ENCODE data around the gene RNF167.
A peak's percentile ranks its signal among the peaks of the same experiment; 100 is the strongest.

RNF167 gene

DNA sequence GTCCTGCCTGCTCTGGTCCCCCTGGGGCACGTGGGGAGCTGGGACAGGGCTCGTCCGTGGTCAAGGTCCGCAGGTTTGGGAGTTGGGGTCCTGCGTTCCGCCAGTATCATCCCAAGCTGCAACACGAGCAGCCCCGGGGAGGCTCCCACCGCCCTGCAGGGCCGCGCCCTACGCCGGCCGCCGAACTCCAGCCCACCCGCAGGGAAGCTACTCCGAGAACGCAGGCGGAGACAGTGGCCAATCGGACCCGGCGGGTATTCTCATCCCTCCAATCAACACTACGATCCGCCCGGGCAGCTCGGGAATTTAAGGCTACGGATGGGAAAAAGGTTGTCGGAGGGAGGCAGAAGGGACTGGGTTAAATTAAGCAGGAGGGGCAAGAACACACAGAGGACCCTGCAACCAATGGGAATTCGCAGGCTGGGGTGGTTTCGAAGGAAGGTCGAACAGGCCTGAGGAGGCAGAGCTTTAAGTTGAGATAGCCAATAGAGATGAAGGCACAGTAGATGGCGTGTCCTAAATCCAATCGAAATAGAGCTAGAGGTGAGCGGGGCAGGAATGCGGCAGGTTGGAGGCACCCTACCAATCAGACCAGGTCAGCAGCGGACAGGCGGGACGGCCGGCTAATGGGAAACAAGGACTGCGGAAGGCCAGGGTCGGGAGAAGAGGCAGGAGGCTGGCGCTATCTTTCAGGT, 26.9 kb downstream of the RNF167 start:
- peak overlapping the region; percentile 90 for H3K9ac ChIP-seq (ENCODE audit: low read depth, low read length)
- no peaks in the 10 kb centered on the region for H3K27me3 ChIP-seq (ENCODE audit: control insufficient read depth, insufficient read depth, low read length)
- H3K9me3 ChIP-seq (ENCODE audit: control insufficient read depth, insufficient read depth, low read length) = no peaks in the 10 kb centered on the region
- peaks cover 8% of the 10 kb centered on the region for H3K36me3 ChIP-seq (ENCODE audit: control insufficient read depth, insufficient read depth, low read length)
- peak overlapping the region; percentile 97 for H3K4me3 ChIP-seq (ENCODE audit: low read depth, low read length)
- H3K4me1 ChIP-seq (ENCODE audit: control insufficient read depth, insufficient read depth, low read length) = peaks cover 8% of the 10 kb centered on the region

DNA sequence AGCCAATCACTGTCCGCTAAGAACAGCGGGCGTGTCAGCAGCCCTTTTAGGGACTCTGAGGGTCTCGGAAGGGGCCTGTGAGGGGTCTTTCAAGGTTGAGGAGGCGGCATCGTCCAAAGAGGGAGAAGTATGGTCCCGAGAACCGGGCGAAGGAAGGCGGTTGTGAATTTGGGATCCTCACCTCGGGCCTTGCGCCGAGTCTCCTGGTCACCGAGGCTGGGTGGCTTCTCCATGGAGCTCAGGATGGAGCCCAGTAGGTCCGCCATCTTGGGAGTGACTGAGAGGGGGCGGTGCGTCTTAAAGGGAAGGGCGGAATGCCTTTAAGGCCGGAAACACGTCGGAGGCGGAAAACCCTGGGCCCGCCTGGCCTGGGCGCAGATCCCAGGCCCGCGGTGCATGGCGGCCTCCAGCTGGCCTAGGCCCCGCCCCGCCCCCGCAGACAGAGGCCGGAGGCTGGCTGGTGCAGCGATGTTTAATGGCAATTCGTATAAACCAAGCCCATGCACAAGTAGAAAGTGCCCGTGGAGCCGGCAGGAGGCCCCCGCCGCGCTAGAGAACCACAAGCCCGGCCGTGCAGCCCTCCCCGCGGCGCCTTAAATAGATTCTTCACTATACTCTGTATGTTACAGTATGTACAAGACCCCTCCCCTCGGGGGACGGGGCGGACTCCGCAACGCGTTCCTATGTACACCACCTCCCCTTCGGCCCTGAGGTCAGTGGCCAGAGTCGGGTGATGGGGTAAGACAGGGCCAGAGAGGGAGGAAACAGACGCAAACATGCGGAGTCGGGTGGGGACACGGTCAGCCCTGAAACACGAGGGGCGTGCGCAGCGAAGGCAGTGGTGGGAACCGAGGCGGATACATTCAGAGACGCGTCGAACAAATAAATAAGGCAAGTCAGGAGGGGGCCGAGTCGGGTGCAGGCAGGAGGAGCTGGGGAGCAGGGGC, 27.7 kb downstream of the RNF167 start, which contains the start of gene SPAG7:
TSS of gene SPAG7 (minus strand) at position 279 of the 947 bp plus-strand sequence. CDS start at position 266, 13 bp downstream.
- H3K9ac ChIP-seq (ENCODE audit: low read depth, low read length) = peak within 1 kb of the TSS; percentile 90
- H3K9me3 ChIP-seq (ENCODE audit: control insufficient read depth, insufficient read depth, low read length) = no peaks in the 10 kb centered on the region

DNA sequence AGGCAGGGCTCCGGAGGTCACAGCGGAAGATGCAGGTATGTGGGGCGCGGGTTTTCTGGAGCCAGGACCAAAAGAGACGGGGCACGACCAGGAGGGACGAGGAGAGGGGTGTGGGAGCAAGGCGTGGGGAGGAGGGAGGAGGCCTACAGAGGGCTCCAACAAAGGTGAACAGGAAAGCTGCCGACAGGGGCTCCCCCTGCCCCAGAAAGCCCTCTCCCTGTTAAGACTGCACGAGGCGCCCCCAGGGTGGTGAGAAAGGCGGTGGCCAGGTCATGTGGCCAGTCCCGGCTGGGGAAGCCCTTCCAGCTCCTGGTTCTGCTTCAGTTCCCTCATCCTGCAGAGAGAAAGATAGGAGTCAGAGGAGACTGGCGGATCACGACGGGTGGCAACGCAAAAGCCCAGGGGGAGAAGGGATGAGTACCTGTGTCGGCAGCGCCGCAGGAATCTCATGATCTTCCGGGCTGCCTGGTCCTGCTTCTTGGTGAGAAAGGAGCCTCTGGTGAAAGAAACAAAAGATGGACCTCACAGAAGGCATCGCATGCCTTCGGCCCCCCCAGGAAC, 28.5 kb downstream of the RNF167 start:
- Histone ChIP-seq H3K36me3 (ENCODE audit: control insufficient read depth, insufficient read depth, low read length) (peaks cover 14% of the 10 kb centered on the region), H3K27me3 (ENCODE audit: control insufficient read depth, insufficient read depth, low read length) (no peaks in the 10 kb centered on the region), H3K4me3 (ENCODE audit: low read depth, low read length) (peak overlapping the region; percentile 97), H3K9ac (ENCODE audit: low read depth, low read length) (peak overlapping the region; percentile 81), H3K4me1 (ENCODE audit: control insufficient read depth, insufficient read depth, low read length) (peaks cover 8% of the 10 kb centered on the region), H3K9me3 (ENCODE audit: control insufficient read depth, insufficient read depth, low read length) (no peaks in the 10 kb centered on the region)

More for the DNA sequence above, 27.7 kb downstream of the RNF167 start, which contains the start of gene SPAG7:
- H3K4me1 ChIP-seq (ENCODE audit: control insufficient read depth, insufficient read depth, low read length) = peaks cover 8% of the 10 kb centered on the region
- peak within 1 kb of the TSS; percentile 97 for H3K4me3 ChIP-seq (ENCODE audit: low read depth, low read length)
- H3K27me3 ChIP-seq (ENCODE audit: control insufficient read depth, insufficient read depth, low read length) = no peaks in the 10 kb centered on the region
- peaks cover 12% of the 10 kb centered on the region for H3K36me3 ChIP-seq (ENCODE audit: control insufficient read depth, insufficient read depth, low read length)

DNA sequence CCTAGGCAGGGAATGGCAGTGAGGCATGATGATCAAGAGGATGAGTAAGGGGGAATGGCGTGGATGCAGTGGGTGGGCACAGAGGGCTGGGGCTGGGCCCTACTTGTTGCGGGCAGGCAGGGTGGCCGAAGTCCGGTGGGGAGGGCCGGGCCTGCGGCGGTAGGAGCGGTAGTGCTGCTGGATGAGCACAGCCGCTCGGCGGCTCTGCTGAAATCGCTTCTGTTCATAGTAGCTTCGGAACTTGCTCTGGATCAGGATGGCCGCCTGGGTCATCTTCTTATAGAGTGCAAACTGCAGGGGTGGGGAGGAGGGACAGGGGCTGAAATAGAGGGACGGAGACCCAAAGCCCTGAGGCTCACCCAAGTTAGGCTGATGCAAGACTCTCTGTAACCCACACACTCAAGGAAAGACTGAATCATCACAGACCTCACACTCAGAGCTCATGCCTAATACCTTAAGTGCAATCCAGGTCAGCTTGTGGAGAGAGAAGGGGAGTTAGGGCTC, 29.0 kb downstream of the RNF167 start:
- peaks cover 14% of the 10 kb centered on the region for H3K36me3 ChIP-seq (ENCODE audit: control insufficient read depth, insufficient read depth, low read length)
- no peaks in the 10 kb centered on the region for H3K9me3 ChIP-seq (ENCODE audit: control insufficient read depth, insufficient read depth, low read length)
- peak overlapping the region; percentile 97 for H3K4me3 ChIP-seq (ENCODE audit: low read depth, low read length)

DNA sequence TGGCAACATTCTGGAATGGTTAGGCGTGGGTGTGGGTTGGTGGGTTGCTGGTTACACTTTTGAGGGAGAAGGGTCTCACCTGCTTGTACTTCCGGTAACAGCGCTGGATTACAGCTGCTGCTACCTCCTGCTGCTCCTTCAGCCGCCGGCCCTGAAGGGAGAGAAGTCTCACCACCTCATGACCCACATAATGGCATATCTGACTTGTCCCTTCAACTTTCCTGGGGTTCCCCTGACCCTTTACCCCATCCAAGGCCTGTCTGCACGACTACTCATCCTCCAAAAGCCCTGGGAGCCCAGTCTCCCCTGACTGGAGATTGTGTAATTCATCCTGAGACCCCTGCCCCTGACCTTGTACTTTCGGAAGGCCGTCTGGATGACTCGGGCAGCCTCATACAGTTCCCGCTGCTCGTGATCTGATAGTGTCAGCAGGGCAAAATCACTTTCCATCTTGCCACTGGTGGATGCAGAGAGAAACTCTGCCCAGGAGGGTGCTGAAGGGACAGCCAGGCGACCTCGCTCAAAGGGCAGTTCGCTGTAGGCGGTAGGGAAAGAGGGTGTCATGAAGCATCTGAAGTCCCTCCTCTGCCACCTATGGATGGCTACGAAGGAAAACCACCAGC, 29.6 kb downstream of the RNF167 start:
- no peaks in the 10 kb centered on the region for H3K9me3 ChIP-seq (ENCODE audit: control insufficient read depth, insufficient read depth, low read length)
- peaks cover 14% of the 10 kb centered on the region for H3K36me3 ChIP-seq (ENCODE audit: control insufficient read depth, insufficient read depth, low read length)
- H3K4me3 ChIP-seq (ENCODE audit: low read depth, low read length) = peak overlapping the region; percentile 97
- peaks cover 8% of the 10 kb centered on the region for H3K4me1 ChIP-seq (ENCODE audit: control insufficient read depth, insufficient read depth, low read length)
- peak overlapping the region; percentile 81 for H3K9ac ChIP-seq (ENCODE audit: low read depth, low read length)
- H3K27me3 ChIP-seq (ENCODE audit: control insufficient read depth, insufficient read depth, low read length) = peaks cover 6% of the 10 kb centered on the region

More for the DNA sequence above, 29.0 kb downstream of the RNF167 start:
- Histone ChIP-seq H3K9ac (ENCODE audit: low read depth, low read length) (peak overlapping the region; percentile 81), H3K4me1 (ENCODE audit: control insufficient read depth, insufficient read depth, low read length) (peaks cover 8% of the 10 kb centered on the region), H3K27me3 (ENCODE audit: control insufficient read depth, insufficient read depth, low read length) (peaks cover 1% of the 10 kb centered on the region)

DNA sequence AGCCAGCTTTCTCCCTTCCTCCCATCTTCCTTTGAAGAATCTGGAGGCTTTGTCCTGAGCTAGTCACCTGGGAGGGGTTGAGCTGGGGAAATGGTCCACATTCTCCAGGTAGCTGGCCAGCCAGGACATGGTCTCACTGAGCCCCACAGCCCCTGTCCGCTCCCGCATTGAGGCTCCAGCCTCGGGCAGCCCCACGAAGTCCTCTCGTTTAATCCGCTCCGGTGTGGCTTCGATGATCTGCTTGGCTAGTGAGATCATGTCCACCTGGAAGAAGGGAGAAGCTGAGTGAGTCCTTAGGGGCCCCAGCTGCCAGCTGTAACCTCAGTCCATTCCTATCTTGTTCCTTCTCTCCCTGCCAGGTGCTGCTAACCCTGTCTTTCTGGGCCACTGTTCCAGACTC, 30.2 kb downstream of the RNF167 start:
- peaks cover 14% of the 10 kb centered on the region for H3K36me3 ChIP-seq (ENCODE audit: control insufficient read depth, insufficient read depth, low read length)

DNA sequence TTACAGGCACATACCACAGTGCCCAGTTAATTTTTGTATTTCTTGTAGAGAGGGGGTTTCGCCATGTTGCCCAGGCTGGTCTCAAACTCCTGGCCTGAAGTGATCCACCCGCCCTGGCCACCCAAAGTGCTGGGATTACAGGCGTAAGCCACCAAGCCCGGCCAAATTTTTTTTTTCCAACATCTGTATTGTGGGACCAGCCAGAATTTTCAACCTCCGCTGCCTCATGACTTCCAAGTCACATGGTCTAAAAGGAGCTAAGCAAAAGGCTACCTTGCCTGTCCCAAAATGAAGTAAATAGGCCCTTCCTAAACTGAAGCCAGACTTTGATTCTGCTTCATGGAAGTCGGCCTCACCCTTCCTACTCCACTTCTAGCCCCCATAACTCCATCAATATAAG, 31.8 kb downstream of the RNF167 start:
- Histone ChIP-seq H3K9me3 (ENCODE audit: control insufficient read depth, insufficient read depth, low read length) (no peaks in the 10 kb centered on the region), H3K36me3 (ENCODE audit: control insufficient read depth, insufficient read depth, low read length) (peaks cover 10% of the 10 kb centered on the region), H3K9ac (ENCODE audit: low read depth, low read length) (no peak overlapping the region), H3K27me3 (ENCODE audit: control insufficient read depth, insufficient read depth, low read length) (peaks cover 9% of the 10 kb centered on the region), H3K4me3 (ENCODE audit: low read depth, low read length) (no peak overlapping the region), H3K4me1 (ENCODE audit: control insufficient read depth, insufficient read depth, low read length) (peaks cover 8% of the 10 kb centered on the region)

More for the DNA sequence above, 30.2 kb downstream of the RNF167 start:
- Histone ChIP-seq H3K4me3 (ENCODE audit: low read depth, low read length) (no peak overlapping the region), H3K4me1 (ENCODE audit: control insufficient read depth, insufficient read depth, low read length) (peaks cover 8% of the 10 kb centered on the region), H3K9ac (ENCODE audit: low read depth, low read length) (no peak overlapping the region), H3K27me3 (ENCODE audit: control insufficient read depth, insufficient read depth, low read length) (peaks cover 6% of the 10 kb centered on the region), H3K9me3 (ENCODE audit: control insufficient read depth, insufficient read depth, low read length) (no peaks in the 10 kb centered on the region)

DNA sequence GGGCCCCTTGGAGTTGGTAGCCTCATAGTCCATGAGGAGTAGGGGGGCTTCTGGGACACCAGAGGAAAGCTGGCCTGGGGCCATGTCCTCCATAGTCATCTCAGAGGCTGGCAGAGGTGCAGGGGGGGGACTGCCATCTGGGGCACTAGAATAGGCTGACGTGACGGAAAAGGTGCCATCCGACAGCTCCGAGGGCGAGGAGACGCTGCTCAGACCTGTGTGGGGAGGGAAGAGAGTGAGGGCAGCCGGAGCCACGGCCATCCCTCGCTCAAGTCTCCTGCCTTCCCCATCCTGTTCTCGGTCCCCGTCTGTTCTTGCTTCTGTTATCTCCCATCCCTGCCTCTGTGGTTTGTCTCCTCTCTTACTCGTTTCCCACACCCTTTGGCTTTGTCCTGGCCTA, 32.3 kb downstream of the RNF167 start:
- peaks cover 8% of the 10 kb centered on the region for H3K4me1 ChIP-seq (ENCODE audit: control insufficient read depth, insufficient read depth, low read length)
- peaks cover 9% of the 10 kb centered on the region for H3K27me3 ChIP-seq (ENCODE audit: control insufficient read depth, insufficient read depth, low read length)
- H3K9me3 ChIP-seq (ENCODE audit: control insufficient read depth, insufficient read depth, low read length) = no peaks in the 10 kb centered on the region
- no peak overlapping the region for H3K4me3 ChIP-seq (ENCODE audit: low read depth, low read length)
- H3K9ac ChIP-seq (ENCODE audit: low read depth, low read length) = peak overlapping the region; percentile 8
- H3K36me3 ChIP-seq (ENCODE audit: control insufficient read depth, insufficient read depth, low read length) = peaks cover 10% of the 10 kb centered on the region

DNA sequence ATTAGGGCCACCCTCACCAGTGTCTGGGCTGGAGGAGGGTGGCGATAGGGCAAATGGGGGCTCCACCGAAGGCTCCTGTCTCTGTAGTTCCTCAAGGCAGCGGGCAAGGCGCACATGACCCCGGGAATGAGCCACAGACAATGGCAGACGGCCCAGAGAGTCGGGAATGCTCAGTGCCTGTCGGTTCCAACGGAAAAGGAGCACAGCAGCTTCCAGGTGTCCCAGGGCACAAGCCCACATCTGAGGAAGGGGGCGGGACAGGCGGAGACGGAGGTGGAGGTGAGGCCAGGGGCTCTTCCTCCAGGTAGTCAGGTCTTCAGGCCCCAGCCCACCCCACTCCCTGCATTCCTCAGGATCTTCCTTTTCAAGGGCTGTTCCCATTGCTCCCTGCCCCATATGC, 32.7 kb downstream of the RNF167 start:
- Histone ChIP-seq H3K9ac (ENCODE audit: low read depth, low read length) (no peak overlapping the region), H3K27me3 (ENCODE audit: control insufficient read depth, insufficient read depth, low read length) (peaks cover 13% of the 10 kb centered on the region), H3K4me1 (ENCODE audit: control insufficient read depth, insufficient read depth, low read length) (peaks cover 8% of the 10 kb centered on the region), H3K36me3 (ENCODE audit: control insufficient read depth, insufficient read depth, low read length) (peaks cover 12% of the 10 kb centered on the region), H3K9me3 (ENCODE audit: control insufficient read depth, insufficient read depth, low read length) (no peaks in the 10 kb centered on the region), H3K4me3 (ENCODE audit: low read depth, low read length) (no peak overlapping the region)

DNA sequence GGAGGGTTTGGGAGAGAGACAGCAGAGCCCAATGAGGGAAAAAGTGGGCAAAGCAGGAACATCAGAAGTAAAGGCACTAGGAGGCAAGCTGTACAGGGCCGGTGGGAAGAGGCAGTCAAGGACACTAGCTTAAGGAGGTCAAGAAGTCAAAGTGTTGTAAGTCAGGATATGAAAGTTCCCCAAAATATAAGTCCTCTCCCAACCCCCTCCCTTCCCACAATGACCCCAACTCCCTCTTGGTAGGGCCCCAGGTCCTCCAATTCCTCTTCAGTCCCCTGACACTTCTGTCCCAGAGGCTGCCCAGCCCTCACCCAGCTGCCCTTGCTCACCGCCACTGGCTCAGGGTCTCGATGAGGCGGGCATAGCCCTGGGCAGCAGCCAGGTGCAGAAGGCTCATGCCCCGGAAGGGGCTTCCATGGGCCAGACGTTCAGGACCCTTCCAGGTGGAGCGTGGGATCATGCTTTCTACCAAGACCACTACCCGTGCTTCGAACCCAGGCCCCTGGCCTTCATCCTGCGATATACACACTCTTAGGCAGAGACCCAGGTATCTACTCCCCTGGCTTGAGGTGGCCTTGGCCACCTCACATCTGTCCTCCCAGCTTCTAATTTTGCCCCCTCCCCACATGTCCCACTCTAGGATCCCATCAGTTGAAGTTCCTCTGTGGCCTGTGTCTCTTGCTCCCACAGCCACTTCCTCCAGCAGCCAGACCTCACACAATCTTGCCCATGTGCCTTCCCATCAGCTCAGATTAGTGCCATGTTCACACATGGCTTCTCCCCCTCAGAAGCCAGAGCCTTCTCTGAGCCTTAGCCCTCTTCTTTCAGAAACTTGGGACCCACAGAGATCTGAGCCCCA, 33.4 kb downstream of the RNF167 start:
- H3K4me3 ChIP-seq (ENCODE audit: low read depth, low read length) = no peak overlapping the region
- H3K4me1 ChIP-seq (ENCODE audit: control insufficient read depth, insufficient read depth, low read length) = peaks cover 8% of the 10 kb centered on the region
- H3K9ac ChIP-seq (ENCODE audit: low read depth, low read length) = no peak overlapping the region
- H3K27me3 ChIP-seq (ENCODE audit: control insufficient read depth, insufficient read depth, low read length) = peaks cover 16% of the 10 kb centered on the region
- H3K36me3 ChIP-seq (ENCODE audit: control insufficient read depth, insufficient read depth, low read length) = peaks cover 12% of the 10 kb centered on the region
- H3K9me3 ChIP-seq (ENCODE audit: control insufficient read depth, insufficient read depth, low read length) = no peaks in the 10 kb centered on the region

All from iPS-15b (cell line).